ENCODE results near the gene KANK4. TPM values are rescaled to one million over a fixed set of nuclear protein-coding genes. Genes with fewer than 3 reads are reported as not detected.

Gene KANK4
- total RNA-seq, 6 donors from 2014 or later = 0.63 to 9.8 (median 3.7) TPM

DNA sequence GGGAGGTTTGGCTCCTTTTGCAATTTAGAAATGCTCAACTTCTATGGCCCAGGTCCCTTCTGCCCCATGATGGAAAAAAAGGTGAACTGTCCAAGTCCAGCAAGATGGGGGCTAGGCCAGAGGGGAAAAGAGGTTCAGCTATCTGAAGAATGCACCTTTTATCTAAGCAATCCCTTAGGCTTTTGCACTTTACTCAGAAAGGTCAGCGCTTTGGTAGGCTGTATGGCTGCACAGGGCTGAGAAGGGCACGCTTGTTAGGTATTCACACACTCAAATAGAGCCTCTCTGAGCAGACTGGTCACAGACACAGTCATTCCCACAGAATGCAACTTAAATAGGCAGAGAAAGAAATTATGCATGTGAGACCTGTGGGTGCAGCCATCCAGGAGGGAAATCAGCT, 31.0 kb downstream of the KANK4 start:
- Histone ChIP-seq H3K27ac (no peak overlapping the region), H3K4me1 (peaks cover 6 to 18% (median 13%) of the 10 kb centered on the region in 4 donors), H3K4me3 (no peak overlapping the region), H3K27me3 (no peaks in the 10 kb centered on the region), H3K9me3 (no peaks in the 10 kb centered on the region), H3K36me3 (no peaks in the 10 kb centered on the region)
- TF ChIP-seq POLR2AphosphoS5 (IDR thresholded peaks at IDR 0.05) = no peak
- no peak for TF ChIP-seq EP300 (IDR thresholded peaks at IDR 0.05)
- TF ChIP-seq, protein P1, sequence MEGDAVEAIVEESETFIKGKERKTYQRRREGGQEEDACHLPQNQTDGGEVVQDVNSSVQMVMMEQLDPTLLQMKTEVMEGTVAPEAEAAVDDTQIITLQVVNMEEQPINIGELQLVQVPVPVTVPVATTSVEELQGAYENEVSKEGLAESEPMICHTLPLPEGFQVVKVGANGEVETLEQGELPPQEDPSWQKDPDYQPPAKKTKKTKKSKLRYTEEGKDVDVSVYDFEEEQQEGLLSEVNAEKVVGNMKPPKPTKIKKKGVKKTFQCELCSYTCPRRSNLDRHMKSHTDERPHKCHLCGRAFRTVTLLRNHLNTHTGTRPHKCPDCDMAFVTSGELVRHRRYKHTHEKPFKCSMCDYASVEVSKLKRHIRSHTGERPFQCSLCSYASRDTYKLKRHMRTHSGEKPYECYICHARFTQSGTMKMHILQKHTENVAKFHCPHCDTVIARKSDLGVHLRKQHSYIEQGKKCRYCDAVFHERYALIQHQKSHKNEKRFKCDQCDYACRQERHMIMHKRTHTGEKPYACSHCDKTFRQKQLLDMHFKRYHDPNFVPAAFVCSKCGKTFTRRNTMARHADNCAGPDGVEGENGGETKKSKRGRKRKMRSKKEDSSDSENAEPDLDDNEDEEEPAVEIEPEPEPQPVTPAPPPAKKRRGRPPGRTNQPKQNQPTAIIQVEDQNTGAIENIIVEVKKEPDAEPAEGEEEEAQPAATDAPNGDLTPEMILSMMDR (IDR thresholded peaks at IDR 0.05) = no peak
- TF ChIP-seq POLR2A (IDR thresholded peaks at IDR 0.05) = no peak
- 98 to 100% methylated on average over 2 of the region's 2 CpGs for WGBS, 2 donors
- no peak for DNase-seq
- ATAC-seq (ENCODE audit: low FRiP score in 2 of 2) = no peak

DNA sequence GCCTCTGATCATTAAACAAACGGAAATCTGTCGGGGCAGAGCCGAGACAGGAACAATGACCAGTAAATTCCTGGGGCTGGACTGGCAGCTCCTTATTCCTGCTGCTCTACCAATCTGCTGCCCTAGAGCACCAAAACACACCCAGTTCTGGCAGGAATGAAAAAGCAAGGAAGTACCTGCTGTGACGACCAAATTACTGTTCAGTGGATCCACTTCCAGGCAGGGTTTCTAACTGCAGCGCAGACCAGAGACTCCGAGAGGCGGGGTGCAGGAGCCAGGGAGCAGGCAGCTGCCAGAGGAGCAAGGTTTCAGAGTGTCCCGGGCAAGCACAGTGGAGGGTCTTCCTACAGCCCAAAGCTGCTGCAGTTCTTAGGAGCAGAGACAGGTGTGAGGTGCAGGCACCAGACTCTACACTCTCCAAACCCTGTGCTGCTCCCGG, 32.4 kb downstream of the KANK4 start:
- no peaks in the 10 kb centered on the region for H3K36me3 ChIP-seq
- no peak for TF ChIP-seq EP300 (IDR thresholded peaks at IDR 0.05)
- no peak for TF ChIP-seq POLR2AphosphoS5 (IDR thresholded peaks at IDR 0.05)
- TF ChIP-seq, protein P1 (IDR thresholded peaks at IDR 0.05) = no peak
- TF ChIP-seq POLR2A (IDR thresholded peaks at IDR 0.05) = no peak
- no peak for DNase-seq
- H3K4me1 ChIP-seq = peaks cover 6 to 18% (median 13%) of the 10 kb centered on the region in 4 donors
- no peak overlapping the region for H3K27ac ChIP-seq
- no peaks in the 10 kb centered on the region for H3K9me3 ChIP-seq
- no peaks in the 10 kb centered on the region for H3K27me3 ChIP-seq
- peak in 1 of 2 donors; percentile 38 for ATAC-seq (ENCODE audit: low FRiP score in 2 of 2)
- peak overlapping the region in 1 of 4 donors; percentile 20 for H3K4me3 ChIP-seq
- 32 to 45% methylated on average over 7 to 9 of the region's 9 CpGs for WGBS, 2 donors

DNA sequence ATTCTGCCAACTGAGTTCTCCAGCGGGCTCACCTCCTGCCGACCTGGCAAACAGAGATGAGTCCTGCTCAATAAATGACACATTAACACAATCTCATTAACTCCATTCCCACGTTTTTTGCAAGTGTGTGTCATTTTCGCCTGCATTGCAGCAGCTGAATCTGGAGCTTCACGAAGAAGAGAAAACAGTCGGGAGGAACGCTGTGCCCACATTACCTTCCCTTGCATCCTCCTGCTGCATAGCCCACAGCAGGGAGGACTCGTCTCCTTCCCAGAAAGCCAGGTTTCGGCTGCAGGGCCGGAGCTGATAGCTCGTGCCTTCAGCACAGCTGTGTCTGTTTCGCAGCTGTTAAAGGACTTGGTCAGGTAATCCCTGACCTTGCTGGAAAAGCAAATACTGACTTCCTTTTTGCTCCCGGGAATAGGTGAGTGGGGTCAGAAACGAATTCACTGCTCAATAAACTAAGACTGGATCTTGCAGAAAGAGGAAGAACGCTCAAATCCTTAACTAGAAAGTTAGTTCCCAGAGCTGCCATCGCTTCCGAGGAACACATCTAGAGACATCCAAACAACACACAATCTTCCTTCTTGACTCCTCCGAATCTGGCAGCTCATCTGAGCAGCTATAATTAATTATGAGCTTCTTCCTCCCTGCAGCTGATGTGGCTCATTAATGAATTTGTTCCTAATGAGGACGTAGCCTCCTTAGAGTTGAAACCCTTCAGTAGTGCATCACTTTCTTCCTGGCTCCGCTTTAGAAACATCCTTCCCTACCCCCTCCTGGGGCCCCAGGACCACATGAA, 33.0 kb downstream of the KANK4 start:
- WGBS, 2 donors = 30 to 48% methylated on average over 20 of the region's 20 CpGs
- TF ChIP-seq, protein P1 (IDR thresholded peaks at IDR 0.05) = no peak
- TF ChIP-seq POLR2AphosphoS5 (IDR thresholded peaks at IDR 0.05) (no peak), POLR2A (IDR thresholded peaks at IDR 0.05) (no peak), EP300 (IDR thresholded peaks at IDR 0.05) (no peak)
- Histone ChIP-seq H3K27ac (no peak overlapping the region), H3K27me3 (no peaks in the 10 kb centered on the region), H3K9me3 (no peaks in the 10 kb centered on the region), H3K4me3 (peak overlapping the region in 1 of 4 donors; percentile 20), H3K36me3 (no peaks in the 10 kb centered on the region), H3K4me1 (peaks cover 6 to 18% (median 13%) of the 10 kb centered on the region in 4 donors)
- ATAC-seq (ENCODE audit: low FRiP score in 2 of 2) (no peak), DNase-seq (no peak)

DNA sequence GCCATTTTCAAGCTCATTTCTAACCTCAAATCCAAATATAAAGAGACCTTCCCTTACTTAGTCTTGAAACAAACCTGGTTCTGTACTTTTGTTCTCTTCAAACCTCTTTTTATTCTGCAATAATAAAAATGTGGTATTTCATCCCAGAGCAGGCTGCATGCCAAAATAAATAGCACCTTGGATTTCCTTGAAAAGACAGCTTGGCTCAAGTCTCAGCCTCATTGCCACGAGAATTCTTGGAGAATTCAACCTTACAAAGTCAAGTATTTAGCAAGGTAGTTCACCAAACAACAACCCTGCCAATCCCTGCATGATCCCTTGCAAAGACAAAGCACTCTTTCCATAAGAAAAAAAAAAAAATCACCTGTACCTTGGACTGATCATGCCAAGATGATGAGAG, 33.8 kb downstream of the KANK4 start:
- Histone ChIP-seq H3K36me3 (no peaks in the 10 kb centered on the region), H3K27ac (no peak overlapping the region), H3K9me3 (no peaks in the 10 kb centered on the region), H3K4me3 (no peak overlapping the region), H3K27me3 (no peaks in the 10 kb centered on the region), H3K4me1 (peaks cover 6 to 18% (median 13%) of the 10 kb centered on the region in 4 donors)
- ATAC-seq (ENCODE audit: low FRiP score in 2 of 2) (no peak), DNase-seq (no peak)
- TF ChIP-seq POLR2A (IDR thresholded peaks at IDR 0.05) (no peak), POLR2AphosphoS5 (IDR thresholded peaks at IDR 0.05) (no peak), EP300 (IDR thresholded peaks at IDR 0.05) (no peak)
- TF ChIP-seq, protein P1 (IDR thresholded peaks at IDR 0.05) = no peak
- WGBS, 2 donors = 35 to 52% methylated on average over 1 of the region's 1 CpG
